GM19397 (cell line): ENCODE measurements around the gene CLEC3A.
"Not testable (repeated sequence)": the region's sequence is repeated elsewhere in the genome, so short reads cannot be mapped to it uniquely, and the experiment has no call there.

Experiments used
- ATAC-seq: cut with Tn5 transposase; IDR thresholded peaks from one replicate; pipeline ENCODE4 v1.9.1; 2021; ENCODE audit warnings: mild to moderate bottlenecking, moderate library complexity; ENCODE audit not compliant: unreplicated experiment

The CLEC3A gene

GRCh38 chr16:78022347-78023060 lies at the start of gene CLEC3A:
TSS of gene CLEC3A (plus strand) at chr16:78022548. CDS start at chr16:78022627, 79 bp downstream.
- no peak for ATAC-seq

- no peak for ATAC-seq
Observed at GRCh38 chr16:77974883-77975282, 47.5 kb upstream of the CLEC3A start.

- ATAC-seq, result no peak
Observed at GRCh38 chr16:77975942-77976341, 46.4 kb upstream of the CLEC3A start.

- no peak for ATAC-seq
Observed at GRCh38 chr16:77977339-77977738, 45.0 kb upstream of the CLEC3A start.

GRCh38 chr16:77985111-77985510 lies 37.2 kb upstream of the CLEC3A start:
- no peak for ATAC-seq

GRCh38 chr16:77986011-77986740 lies 36.2 kb upstream of the CLEC3A start:
- no peak for ATAC-seq

GRCh38 chr16:77987810-77988209 lies 34.5 kb upstream of the CLEC3A start:
- ATAC-seq, result no peak

- no peak for ATAC-seq
Observed at GRCh38 chr16:77989846-77990245, 32.5 kb upstream of the CLEC3A start.

GRCh38 chr16:77991701-77992100 lies 30.6 kb upstream of the CLEC3A start:
- no peak for ATAC-seq

GRCh38 chr16:77992381-77992780 lies 30.0 kb upstream of the CLEC3A start:
- not testable (repeated sequence) for ATAC-seq

- no peak for ATAC-seq
Observed at GRCh38 chr16:77993111-77993985, 29.0 kb upstream of the CLEC3A start.

- no peak for ATAC-seq
Observed at GRCh38 chr16:77995843-77996455, 26.4 kb upstream of the CLEC3A start.

GRCh38 chr16:77998350-77999023 lies 23.9 kb upstream of the CLEC3A start:
- no peak for ATAC-seq

GRCh38 chr16:78001451-78002025 lies 20.8 kb upstream of the CLEC3A start:
- ATAC-seq, result no peak

GRCh38 chr16:78002915-78003538 lies 19.3 kb upstream of the CLEC3A start:
- ATAC-seq, result peak; percentile 94

- ATAC-seq, result no peak
Observed at GRCh38 chr16:78004517-78004916, 17.8 kb upstream of the CLEC3A start.

GRCh38 chr16:78005881-78006280 lies 16.5 kb upstream of the CLEC3A start:
- no peak for ATAC-seq

- ATAC-seq, result no peak
Observed at GRCh38 chr16:78007121-78007520, 15.2 kb upstream of the CLEC3A start.

- ATAC-seq, result no peak
Observed at GRCh38 chr16:78024159-78024558, 1.8 kb downstream of the CLEC3A start.

GRCh38 chr16:78025631-78026030 lies 3.3 kb downstream of the CLEC3A start:
- ATAC-seq, result no peak
